Transverse colon (tissue), 1 donor: ENCODE measurements around the gene CACFD1.

Source experiments
- EP300 ChIP-seq: sonication (generic); formaldehyde crosslinking; IDR thresholded peaks from one replicate; pipeline ENCODE4 v1.6.1; 2017; ENCODE audit warnings: antibody characterized with exemption, low read depth
- POLR2A ChIP-seq: fragments of 450-650 bp; IDR thresholded peaks from one replicate; pipeline ENCODE4 v1.6.1; 2016; ENCODE audit warnings: antibody characterized with exemption, mild to moderate bottlenecking, moderate library complexity

DNA sequence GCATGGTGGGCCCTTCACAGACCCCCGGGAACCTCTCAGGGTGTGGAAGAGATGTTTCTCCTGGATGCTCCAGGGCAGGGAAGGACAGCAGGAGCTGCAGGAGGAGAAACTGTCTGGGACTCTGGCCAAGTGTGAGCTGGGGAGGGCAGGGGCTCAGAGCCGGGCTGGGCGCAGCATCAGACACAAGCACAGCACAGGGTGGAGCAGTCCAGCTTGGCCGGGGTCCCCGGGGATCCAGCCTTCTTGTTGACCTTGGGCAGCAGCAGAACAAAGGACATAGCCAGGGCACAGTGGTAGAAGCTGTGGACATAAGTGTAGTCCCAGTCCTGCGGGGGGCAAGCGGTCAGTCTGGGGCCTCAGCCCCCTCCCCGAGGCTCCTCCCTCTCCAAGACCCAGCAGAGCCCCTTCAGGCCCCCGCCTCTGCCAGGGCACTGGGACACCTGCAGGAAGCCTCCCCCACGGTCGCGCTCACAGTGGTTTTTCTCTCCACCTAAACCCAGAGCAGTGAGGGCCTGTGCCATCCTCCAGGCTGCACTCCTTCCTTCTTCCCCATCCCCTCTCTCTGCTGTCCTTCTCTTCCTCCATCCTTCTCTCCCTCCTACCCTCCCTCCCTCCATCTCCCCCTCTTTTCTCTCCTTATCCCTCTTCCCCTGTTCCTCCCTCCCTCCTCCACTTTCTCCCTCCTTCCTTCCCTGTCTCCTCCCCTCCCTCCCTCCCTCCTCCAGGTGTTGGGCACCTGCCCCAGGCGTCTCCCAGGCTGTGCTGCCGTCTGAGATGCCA, 54.9 kb downstream of the CACFD1 start:
- no peak for TF ChIP-seq EP300
- TF ChIP-seq POLR2A = no peak
